DMS114 treated with DMSO at 0.1 percent for 48 hours (cell line): ENCODE measurements around the gene NAPG.
"Not testable (repeated sequence)": the region's sequence is repeated elsewhere in the genome, so short reads cannot be mapped to it uniquely, and the experiment has no call there.

Experiments used
- DNase-seq: peaks from one replicate; lab custom pipeline; 2025; ENCODE audit not compliant: unreplicated experiment; lab: John Stamatoyannopoulos, UW

NAPG gene

GRCh38 chr18:10577842-10578572 lies 52.2 kb downstream of the NAPG start:
- not testable (repeated sequence) for DNase-seq

GRCh38 chr18:10578573-10578899 lies 52.7 kb downstream of the NAPG start:
- DNase-seq = not testable (repeated sequence)

GRCh38 chr18:10579079-10579867 lies 53.4 kb downstream of the NAPG start:
- no peak for DNase-seq

GRCh38 chr18:10580215-10580614 lies 54.4 kb downstream of the NAPG start:
- no peak for DNase-seq

- DNase-seq = no peak
Observed at GRCh38 chr18:10585260-10585659, 59.4 kb downstream of the NAPG start.

- DNase-seq = no peak
Observed at GRCh38 chr18:10588975-10589374, 63.1 kb downstream of the NAPG start.

GRCh38 chr18:10590412-10590811 lies 64.6 kb downstream of the NAPG start:
- DNase-seq = no peak

GRCh38 chr18:10591896-10592295 lies 66.1 kb downstream of the NAPG start:
- DNase-seq = no peak

- not testable (repeated sequence) for DNase-seq
Observed at GRCh38 chr18:10593366-10594022, 67.7 kb downstream of the NAPG start.

GRCh38 chr18:10595917-10596316 lies 70.1 kb downstream of the NAPG start:
- DNase-seq = not testable (repeated sequence)

- not testable (repeated sequence) for DNase-seq
Observed at GRCh38 chr18:10597695-10598094, 71.9 kb downstream of the NAPG start.

- not testable (repeated sequence) for DNase-seq
Observed at GRCh38 chr18:10600701-10601100, 74.9 kb downstream of the NAPG start.
